ENCODE results near the gene FUT3.

DNA sequence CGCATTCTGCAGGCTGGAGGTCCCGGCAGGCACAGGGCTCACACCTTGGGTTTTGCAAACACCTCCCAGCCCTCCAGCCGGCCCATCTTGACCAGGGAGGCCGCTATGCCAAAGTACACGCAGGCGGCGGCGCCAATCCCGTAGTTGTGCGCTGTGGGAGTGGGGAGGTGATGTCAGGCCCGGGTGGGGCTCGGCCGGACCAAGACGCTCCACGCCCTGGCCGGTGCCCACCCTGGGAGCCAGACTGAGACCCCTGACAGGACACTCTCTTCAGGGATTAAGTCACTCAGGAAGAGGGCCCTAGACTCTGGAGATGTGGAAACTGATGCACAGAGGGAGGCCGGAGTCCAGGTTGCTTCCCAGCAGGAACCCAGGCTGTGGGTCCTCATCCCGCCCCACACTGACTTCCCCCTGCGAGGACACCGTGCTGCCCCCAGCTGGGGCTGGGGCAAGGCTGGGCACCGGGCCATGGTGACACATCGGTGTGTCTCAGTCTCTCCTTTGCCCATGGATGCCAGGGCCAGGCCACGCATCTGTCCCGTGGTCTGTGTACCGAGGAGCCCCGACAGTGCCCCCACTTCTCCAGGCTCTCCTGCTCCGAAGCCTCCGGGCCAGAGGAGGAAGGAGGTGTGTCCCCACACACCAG, 43.6 kb upstream of the FUT3 start:
- TF ChIP-seq, protein P1, sequence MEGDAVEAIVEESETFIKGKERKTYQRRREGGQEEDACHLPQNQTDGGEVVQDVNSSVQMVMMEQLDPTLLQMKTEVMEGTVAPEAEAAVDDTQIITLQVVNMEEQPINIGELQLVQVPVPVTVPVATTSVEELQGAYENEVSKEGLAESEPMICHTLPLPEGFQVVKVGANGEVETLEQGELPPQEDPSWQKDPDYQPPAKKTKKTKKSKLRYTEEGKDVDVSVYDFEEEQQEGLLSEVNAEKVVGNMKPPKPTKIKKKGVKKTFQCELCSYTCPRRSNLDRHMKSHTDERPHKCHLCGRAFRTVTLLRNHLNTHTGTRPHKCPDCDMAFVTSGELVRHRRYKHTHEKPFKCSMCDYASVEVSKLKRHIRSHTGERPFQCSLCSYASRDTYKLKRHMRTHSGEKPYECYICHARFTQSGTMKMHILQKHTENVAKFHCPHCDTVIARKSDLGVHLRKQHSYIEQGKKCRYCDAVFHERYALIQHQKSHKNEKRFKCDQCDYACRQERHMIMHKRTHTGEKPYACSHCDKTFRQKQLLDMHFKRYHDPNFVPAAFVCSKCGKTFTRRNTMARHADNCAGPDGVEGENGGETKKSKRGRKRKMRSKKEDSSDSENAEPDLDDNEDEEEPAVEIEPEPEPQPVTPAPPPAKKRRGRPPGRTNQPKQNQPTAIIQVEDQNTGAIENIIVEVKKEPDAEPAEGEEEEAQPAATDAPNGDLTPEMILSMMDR (IDR thresholded peaks at IDR 0.05; ENCODE audit: poor library complexity), result no peak
- TF ChIP-seq EZH2 (IDR thresholded peaks at IDR 0.05; ENCODE audit: borderline replicate concordance), result no peak
